ENCODE data around the gene BAG3. TPM values are rescaled to one million over a fixed set of nuclear protein-coding genes. Genes with fewer than 3 reads are reported as not detected.

BAG3 gene
- polyA plus RNA-seq, 4 donors, result 27.0 to 31.6 (median 30.2) TPM

GRCh38 chr10:119663866-119664698 is 12.9 kb downstream of the BAG3 start:
- no peak for DNase-seq (ENCODE audit: low read depth in 4 of 4, low spot score in 2 of 4)

- no peak for DNase-seq (ENCODE audit: low read depth in 4 of 4, low spot score in 2 of 4)
These were observed 14.9 kb downstream of the BAG3 start for GRCh38 chr10:119665901-119666708.

DNA sequence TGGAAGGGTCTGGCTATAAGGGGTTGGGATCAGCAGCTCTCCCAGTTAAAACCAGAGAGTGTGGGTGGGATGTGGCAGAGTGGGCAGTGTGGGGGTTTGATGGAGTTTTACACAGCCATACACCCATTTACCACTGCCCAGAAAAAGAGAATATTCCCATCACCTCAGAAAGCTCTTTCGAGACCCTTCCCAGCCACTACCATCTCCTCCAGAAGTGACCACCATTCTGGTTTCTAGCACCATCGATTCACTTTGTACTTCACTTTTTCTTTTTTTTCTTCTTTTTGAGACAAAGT is 15.5 kb downstream of the BAG3 start:
- no peak for DNase-seq (ENCODE audit: low read depth in 4 of 4, low spot score in 2 of 4)

GRCh38 chr10:119667562-119668328 is 16.6 kb downstream of the BAG3 start:
- DNase-seq (ENCODE audit: low read depth in 4 of 4, low spot score in 2 of 4), result no peak

DNA sequence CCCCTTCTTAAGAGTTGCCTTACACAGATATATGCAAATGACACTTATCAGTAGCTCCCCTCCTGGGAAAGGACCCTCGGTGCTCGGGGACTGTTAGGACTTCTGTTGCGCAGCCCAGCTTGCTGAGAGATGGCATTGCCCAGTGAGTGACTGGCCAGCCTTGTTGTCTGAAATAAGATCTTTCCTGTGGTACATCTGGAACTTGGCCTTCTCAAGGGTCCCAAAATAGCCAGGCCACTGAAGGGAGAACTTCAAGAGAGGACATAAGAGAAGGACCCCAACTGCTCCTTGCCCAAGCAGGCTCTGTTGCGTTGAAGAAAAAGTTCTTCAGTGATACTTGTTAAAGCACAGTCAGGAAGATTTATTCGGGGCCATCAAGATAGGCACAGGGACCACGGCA is 17.3 kb downstream of the BAG3 start:
- no peak for DNase-seq (ENCODE audit: low read depth in 4 of 4, low spot score in 2 of 4)

DNA sequence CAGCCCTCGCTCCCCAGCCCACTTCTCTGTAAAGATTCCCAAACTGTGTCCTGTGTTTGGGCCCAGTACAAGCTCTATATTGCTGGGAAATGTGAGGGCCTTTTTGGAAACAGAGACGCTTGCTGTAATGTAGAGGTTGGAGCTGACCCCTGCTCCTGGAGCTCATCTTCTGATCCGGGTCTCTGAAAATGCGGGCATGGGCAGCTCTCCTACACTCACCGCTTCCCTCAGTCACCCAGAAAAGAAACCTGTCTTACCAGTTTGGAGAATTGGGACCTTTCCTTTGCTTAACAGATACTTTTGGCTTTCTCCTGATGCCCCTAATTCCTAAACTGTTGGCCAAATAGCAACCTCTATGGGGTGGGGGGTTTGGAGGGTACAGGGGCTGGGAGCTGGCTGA is 18.2 kb downstream of the BAG3 start:
- DNase-seq (ENCODE audit: low read depth in 4 of 4, low spot score in 2 of 4), result no peak

DNA sequence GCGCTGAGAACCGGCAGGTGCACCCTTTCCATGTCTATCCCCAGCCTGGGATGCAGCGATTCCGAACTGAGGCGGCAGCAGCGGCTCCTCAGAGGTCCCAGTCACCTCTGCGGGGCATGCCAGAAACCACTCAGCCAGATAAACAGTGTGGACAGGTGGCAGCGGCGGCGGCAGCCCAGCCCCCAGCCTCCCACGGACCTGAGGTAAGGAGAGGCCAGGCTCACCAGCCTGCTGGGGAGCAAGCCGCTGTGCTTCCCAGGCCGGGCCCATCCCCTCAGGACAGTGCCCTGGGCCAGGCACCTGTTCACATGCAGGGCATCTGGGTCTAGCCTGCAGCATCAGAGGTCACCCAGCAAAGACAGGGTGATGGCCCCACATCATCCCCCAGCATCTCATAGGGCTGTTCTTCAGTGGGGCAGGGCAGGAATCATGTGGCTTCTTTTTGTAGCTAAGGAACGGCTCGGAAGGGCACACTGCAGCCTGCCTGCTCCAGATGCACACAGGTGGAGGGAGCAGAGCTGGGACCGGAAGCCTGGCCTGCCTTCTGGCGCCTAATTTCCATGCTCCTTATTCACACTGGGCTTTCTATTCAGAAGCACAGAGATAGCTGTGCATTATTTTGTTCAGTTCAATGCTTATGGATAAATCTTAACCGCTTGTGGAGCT is 18.9 kb downstream of the BAG3 start:
- no peak for DNase-seq (ENCODE audit: low read depth in 4 of 4, low spot score in 2 of 4)

- DNase-seq (ENCODE audit: low read depth in 4 of 4, low spot score in 2 of 4), result no peak
These were observed 19.5 kb downstream of the BAG3 start for GRCh38 chr10:119670717-119671116.

GRCh38 chr10:119671381-119671780 is 20.2 kb downstream of the BAG3 start:
- no peak for DNase-seq (ENCODE audit: low read depth in 4 of 4, low spot score in 2 of 4)

DNA sequence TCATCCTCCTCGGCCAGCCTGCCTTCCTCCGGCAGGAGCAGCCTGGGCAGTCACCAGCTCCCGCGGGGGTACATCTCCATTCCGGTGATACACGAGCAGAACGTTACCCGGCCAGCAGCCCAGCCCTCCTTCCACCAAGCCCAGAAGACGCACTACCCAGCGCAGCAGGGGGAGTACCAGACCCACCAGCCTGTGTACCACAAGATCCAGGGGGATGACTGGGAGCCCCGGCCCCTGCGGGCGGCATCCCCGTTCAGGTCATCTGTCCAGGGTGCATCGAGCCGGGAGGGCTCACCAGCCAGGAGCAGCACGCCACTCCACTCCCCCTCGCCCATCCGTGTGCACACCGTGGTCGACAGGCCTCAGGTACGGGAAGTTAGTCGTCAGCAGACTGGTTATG is 21.1 kb downstream of the BAG3 start:
- DNase-seq (ENCODE audit: low read depth in 4 of 4, low spot score in 2 of 4), result no peak

DNA sequence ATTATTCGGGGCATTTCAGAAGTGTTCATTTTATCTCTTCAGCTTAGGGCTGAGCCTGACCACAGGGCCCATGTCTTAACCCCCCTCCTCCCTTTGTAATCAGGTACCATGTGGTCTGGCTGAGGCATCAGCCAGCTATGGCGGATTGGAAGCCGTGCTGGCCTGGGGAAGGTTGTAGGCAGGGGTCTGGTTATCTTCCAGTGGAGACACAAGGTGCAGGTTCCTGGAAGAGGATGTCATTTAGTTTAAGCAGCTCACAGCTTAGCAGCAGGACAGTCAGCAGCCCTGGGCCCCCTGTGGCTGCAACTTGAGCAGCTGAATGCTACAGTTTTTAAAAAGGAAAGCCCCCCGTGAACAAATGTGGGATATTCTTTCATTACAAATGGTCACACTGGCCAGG is 22.1 kb downstream of the BAG3 start:
- DNase-seq (ENCODE audit: low read depth in 4 of 4, low spot score in 2 of 4), result no peak

- DNase-seq (ENCODE audit: low read depth in 4 of 4, low spot score in 2 of 4), result no peak
These were observed 24.4 kb downstream of the BAG3 start for GRCh38 chr10:119675483-119676170.

DNA sequence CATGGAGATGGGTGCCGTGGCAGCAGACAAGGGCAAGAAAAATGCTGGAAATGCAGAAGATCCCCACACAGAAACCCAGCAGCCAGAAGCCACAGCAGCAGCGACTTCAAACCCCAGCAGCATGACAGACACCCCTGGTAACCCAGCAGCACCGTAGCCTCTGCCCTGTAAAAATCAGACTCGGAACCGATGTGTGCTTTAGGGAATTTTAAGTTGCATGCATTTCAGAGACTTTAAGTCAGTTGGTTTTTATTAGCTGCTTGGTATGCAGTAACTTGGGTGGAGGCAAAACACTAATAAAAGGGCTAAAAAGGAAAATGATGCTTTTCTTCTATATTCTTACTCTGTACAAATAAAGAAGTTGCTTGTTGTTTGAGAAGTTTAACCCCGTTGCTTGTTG is 25.9 kb downstream of the BAG3 start:
- DNase-seq (ENCODE audit: low read depth in 4 of 4, low spot score in 2 of 4), result no peak

- DNase-seq (ENCODE audit: low read depth in 4 of 4, low spot score in 2 of 4), result no peak
These were observed 26.9 kb downstream of the BAG3 start for GRCh38 chr10:119677904-119678755.

DNA sequence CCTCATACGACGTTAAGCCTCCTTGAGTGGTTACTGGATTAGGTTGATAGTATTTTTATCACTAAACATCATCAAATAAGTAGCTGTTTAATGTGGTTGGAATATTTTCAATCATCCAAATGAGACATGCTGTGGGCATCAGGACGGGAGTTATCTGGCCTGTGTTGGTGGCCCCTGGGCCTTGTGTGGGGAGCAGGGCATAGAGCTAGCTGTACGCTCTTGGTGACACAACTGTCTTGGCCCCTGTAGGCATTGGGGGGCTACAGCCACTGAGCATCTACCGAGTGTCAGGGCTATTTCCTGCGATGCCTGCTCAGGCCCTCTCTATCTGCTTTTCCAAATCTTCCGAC is 28.3 kb downstream of the BAG3 start:
- no peak for DNase-seq (ENCODE audit: low read depth in 4 of 4, low spot score in 2 of 4)

GRCh38 chr10:119680050-119680449 is 28.9 kb downstream of the BAG3 start:
- no peak for DNase-seq (ENCODE audit: low read depth in 4 of 4, low spot score in 2 of 4)

GRCh38 chr10:119680650-119681081 is 29.5 kb downstream of the BAG3 start:
- DNase-seq (ENCODE audit: low read depth in 4 of 4, low spot score in 2 of 4), result no peak

DNA sequence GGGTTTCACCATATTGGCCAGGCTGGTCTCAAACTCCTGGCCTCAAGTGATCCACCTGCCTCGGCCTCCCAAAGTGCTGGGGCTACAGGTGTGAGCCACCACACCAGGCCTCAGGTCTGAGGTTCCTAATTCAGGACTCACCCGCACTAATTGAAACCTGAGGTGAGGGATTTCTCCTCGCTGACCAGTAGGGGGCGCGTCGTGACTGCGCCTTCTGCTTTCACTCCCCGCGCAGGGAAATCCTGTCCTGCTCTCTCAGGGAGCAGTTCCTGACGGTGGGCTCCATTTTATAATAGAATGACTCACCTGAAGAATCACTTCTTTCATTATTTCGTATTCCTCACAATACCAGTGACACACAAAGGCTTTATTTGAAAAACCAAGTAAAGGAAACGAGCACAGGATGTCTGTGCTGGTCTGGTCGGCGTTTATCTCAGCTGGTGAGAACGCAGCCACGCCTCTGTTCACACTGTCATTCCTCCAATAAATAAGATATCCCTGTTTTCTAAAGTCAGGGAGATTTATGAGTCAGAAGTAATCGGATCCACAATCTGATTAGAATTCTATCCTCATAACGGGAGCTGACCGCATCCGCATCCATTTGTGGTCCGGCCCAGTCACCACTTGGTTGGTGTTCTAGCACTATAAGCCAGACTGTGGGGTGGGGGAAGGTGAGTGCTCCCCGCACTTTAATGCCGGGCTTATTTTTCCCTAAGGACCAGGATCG is 35.4 kb downstream of the BAG3 start:
- DNase-seq (ENCODE audit: low read depth in 4 of 4, low spot score in 2 of 4), result peak in 1 of 4 donors; percentile 80

All from left renal cortex interstitium (tissue), 4 donors.